ENCODE measurements around the gene ANKRD33B. TPM values are rescaled to one million over a fixed set of nuclear protein-coding genes. Genes with fewer than 3 reads are reported as not detected.
"Not testable (repeated sequence)": the region's sequence is repeated elsewhere in the genome, so short reads cannot be mapped to it uniquely, and the experiment has no call there.

The ANKRD33B gene
- not detected in 2 replicates for total RNA-seq (2014; rRNA removed; shearing (Covaris generic))

GRCh38 chr5:10563945-10564837 is at the start of gene ANKRD33B:
Gene ANKRD33B, plus strand, starts transcription at chr5:10564070. Its CDS starts 398 bp downstream, at chr5:10564468.
- no peak for DNase-seq (ENCODE audit: low spot score)

- DNase-seq (ENCODE audit: low spot score), result not testable (repeated sequence)
Observed at GRCh38 chr5:10514572-10514971, 49.3 kb upstream of the ANKRD33B start.

DNA sequence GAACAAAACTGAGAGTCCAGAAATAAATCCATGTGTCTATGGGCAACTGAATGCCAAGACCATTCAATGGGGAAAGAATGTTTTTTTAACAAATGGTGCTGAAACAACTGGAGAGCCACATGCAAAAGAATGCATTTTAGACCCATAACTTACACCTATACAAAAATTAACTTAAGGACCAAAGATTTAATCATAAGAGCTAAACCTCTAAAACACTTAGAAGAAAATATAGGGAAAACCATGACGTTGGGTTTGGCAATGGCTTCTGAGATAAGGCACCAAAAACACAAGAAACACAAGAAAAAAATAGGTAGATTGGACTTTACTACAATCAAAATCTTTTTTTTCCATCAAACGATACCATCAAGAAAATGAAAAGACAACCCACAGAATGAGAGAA is 48.4 kb upstream of the ANKRD33B start:
- no peak for DNase-seq (ENCODE audit: low spot score)

- no peak for DNase-seq (ENCODE audit: low spot score)
Observed at GRCh38 chr5:10518347-10518746, 45.5 kb upstream of the ANKRD33B start.

DNA sequence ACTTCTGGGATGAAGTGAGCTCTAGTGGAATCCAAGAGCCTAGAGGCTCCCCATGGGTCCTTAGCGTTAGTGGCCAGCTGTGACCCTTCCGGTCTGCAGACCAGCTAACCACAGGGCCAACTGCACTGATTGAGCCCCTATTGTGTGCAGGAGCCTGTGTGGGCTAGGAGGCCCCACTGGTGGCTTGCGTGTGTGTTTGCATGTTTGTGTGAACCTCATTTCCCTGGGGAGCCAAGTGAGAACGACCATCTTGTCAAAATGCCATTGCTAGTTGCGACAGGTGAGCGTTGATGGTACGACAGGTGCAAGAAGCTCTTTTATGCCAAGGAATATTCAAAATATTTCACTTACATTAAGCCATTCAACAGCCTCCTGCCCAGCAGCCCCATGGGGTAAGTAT is 44.1 kb upstream of the ANKRD33B start:
- DNase-seq (ENCODE audit: low spot score), result no peak

DNA sequence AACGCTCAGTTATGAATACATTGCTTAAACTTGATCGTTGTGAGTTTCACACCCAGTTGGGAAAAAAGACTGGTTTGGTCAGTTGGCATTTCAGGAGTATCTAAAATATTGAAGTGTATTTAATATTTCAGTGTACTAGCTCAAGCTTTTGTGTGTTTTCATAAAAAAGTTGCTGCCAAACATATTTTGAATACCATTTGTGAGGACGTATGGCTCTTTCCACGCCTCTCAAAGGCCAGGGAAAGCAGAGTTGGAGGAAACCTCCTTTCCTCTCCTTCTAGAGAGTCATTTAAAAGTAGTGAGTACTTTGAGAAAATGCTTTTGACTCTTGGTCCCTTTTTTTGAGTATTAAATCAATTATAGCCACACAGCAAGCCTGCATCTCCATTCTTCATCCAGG is 43.2 kb upstream of the ANKRD33B start:
- DNase-seq (ENCODE audit: low spot score), result no peak

- DNase-seq (ENCODE audit: low spot score), result peak; percentile 22
Observed at GRCh38 chr5:10521466-10522223, 42.2 kb upstream of the ANKRD33B start.

GRCh38 chr5:10522224-10522611 is 41.7 kb upstream of the ANKRD33B start:
- DNase-seq (ENCODE audit: low spot score), result no peak

GRCh38 chr5:10524376-10525123 is 39.3 kb upstream of the ANKRD33B start:
- no peak for DNase-seq (ENCODE audit: low spot score)

DNA sequence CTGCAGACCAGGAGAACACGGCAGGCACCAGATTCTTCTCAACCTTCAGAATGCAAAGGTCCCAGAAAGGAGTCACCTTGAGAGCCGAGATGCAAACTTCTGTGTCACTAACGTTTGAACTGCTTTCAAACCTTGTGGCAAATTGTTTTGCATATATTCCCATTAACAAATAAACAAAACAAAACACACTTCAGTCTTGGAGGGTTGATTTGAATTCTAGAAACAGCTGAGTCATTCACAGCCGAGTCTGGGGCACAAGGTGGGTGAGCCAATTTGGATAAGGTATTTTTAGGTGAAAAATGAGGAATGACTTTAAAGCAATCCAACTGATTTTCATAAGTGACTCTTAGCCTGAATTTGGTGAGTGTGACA is 38.8 kb upstream of the ANKRD33B start:
- no peak for DNase-seq (ENCODE audit: low spot score)

GRCh38 chr5:10527281-10527950 is 36.5 kb upstream of the ANKRD33B start:
- DNase-seq (ENCODE audit: low spot score), result no peak

- no peak for DNase-seq (ENCODE audit: low spot score)
Observed at GRCh38 chr5:10528056-10528816, 35.6 kb upstream of the ANKRD33B start.

- no peak for DNase-seq (ENCODE audit: low spot score)
Observed at GRCh38 chr5:10528827-10529226, 35.0 kb upstream of the ANKRD33B start.

DNA sequence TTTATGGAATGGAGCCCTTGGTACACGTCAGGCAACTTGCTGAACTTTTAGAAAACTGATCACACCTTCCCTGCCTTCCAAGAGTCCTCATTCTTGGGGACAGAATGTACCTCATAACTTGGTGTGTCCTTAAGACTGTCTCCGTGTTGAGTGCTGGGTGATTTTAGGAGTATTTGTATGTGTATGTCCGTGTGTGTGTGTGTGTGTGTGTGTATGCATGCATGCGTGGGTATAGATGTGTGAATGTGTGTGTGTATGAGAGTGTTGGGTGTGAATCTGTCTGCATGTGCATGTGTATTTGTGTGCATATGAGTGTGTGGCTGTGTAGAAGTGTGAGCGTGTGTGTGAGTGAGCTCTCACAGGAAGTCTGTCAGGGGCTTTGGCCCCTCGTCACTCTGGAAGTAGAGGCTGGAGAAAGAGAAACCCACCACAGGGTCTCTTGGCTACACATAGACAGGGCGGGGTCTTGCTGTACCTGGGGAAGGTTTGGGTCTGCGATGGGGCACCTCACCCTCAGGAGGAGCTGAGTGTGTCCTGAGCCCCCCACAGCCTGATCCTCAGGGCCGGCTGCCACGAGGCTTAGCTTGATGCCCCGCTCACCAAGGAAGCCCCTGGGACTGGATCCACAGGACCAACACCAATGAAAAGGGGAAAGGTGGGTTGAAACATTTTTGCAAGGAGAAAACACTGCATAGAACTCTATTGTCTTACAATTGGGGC is 33.1 kb upstream of the ANKRD33B start:
- no peak for DNase-seq (ENCODE audit: low spot score)

DNA sequence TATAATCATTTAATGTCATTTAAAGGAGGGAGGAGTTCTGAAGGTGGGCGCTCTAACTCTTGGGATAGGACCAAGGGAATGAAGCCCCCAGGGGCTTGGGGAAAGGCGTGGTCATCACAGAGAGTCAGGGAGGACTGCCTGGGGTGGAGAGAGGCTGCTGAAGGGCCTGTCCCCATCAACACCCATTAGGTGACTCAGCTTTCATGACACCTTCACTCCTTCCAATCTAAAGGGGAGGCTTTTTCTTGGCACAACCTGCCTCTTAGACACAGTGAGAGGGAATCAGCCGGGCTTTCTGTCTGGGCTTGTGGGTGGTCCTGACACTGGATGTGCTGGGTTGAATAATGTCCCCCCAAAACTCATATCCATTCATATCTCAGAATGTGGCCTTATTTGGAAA is 31.4 kb upstream of the ANKRD33B start:
- no peak for DNase-seq (ENCODE audit: low spot score)

DNA sequence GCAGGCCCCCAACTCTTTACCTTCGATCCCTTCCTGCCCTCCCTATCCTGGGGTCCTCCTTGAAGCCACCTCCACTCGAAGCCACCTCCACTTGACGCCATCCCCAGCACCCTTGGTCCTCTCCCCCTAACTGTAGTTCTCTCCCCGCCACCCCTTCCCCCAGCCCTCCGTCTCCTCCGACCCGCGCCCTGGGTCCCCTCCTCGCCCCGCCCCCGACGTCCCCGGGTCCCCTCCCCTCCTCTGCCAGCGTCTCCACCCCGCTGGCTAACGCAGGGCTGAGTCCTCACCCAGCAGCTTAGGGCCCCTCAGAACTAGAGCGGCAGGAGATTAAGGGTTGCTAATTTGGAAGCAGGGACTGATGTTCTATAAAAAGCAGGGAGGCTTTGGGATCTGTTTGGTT is 30.6 kb upstream of the ANKRD33B start:
- no peak for DNase-seq (ENCODE audit: low spot score)

- DNase-seq (ENCODE audit: low spot score), result no peak
Observed at GRCh38 chr5:10534561-10535530, 29.0 kb upstream of the ANKRD33B start.

DNA sequence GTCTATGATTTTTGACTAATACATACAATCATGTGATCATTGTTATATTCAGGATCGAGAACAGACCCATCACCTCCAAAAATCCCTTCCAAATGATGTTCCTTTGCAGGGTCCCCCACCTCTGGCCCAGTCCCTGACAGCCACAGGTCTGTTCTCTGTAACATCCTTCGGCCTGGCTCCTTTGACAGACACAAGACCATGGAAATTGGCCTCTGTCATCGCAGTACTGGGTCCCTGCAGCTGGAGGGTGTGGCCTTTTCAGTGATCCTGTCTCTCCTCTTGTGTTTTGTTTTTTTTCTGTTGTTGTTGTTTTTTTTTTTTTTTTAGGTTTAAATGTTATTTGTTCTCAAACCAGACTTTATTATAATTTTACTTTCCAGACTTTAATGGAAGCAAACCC is 27.4 kb upstream of the ANKRD33B start:
- DNase-seq (ENCODE audit: low spot score), result no peak

Measured in HT-29 (cell line).